CD4-positive, alpha-beta T cell (primary cell): ENCODE data around the gene ZNF394. TPM values are rescaled to one million over a fixed set of nuclear protein-coding genes. Genes with fewer than 3 reads are reported as not detected.

Source experiments
- ATAC-seq: fragments of 200-7000 bp; cut with Tn5 transposase; one replicate; pipeline ENCODE4 v1.10.0; 2022; ENCODE audit warnings: mild to moderate bottlenecking; ENCODE audit not compliant: poor library complexity
- CTCF ChIA-PET: fragments of 350-600 bp; sonication (Branson Sonifier 250); formaldehyde crosslinking; loops from one replicate; lab custom pipeline; 2021; ENCODE audit warnings: antibody characterized with exemption, inconsistent platforms; lab: Charles Lee
- POLR2A ChIA-PET: fragments of 350-600 bp; sonication (Branson Sonifier 250); formaldehyde crosslinking; loops from one replicate; lab custom pipeline; 2021; ENCODE audit warnings: antibody characterized with exemption, inconsistent platforms; lab: Charles Lee
- DNase-seq, 14 experiments: peaks; one replicate each; pipeline ENCODE4 v3.0.0-alpha.2; 2013 to 2020; ENCODE audit warnings: mixed read lengths in 2 of 14
- H3K27ac ChIP-seq, 2 donors: one replicate each; pipeline versions ENCODE4 v1.5.1 to v1.7.0; 2013; ENCODE audit warnings: low read length in 2 of 2, low read depth in 1 of 2, mild to moderate bottlenecking in 1 of 2
- H3K27me3 ChIP-seq, 2 experiments: 1 replicate in 1 of 2; 2 replicates in 1 of 2; pipeline versions ENCODE4 v1.6.1 to v1.7.0; 2013; ENCODE audit warnings: low read length in 2 of 2, control low read depth in 1 of 2, mild to moderate bottlenecking in 1 of 2, moderate library complexity in 1 of 2; ENCODE audit not compliant: insufficient read depth in 2 of 2, control insufficient read depth in 1 of 2
- H3K36me3 ChIP-seq: one replicate; pipeline ENCODE4 v1.6.1; 2013; ENCODE audit warnings: low read length, control low read depth; ENCODE audit not compliant: insufficient read depth
- H3K4me1 ChIP-seq: one replicate; pipeline ENCODE4 v1.6.1; 2013; ENCODE audit warnings: low read length, control low read depth; ENCODE audit not compliant: insufficient read depth
- H3K4me3 ChIP-seq: one replicate; pipeline ENCODE4 v1.5.1; 2013; ENCODE audit warnings: mild to moderate bottlenecking, low read length, moderate library complexity
- H3K9me3 ChIP-seq, 2 experiments: 1 replicate in 1 of 2; 2 replicates in 1 of 2; pipeline versions ENCODE4 v1.6.1 to v1.7.0; 2013; ENCODE audit warnings: low read length in 2 of 2, mild to moderate bottlenecking in 2 of 2, control low read depth in 1 of 2, moderate library complexity in 1 of 2; ENCODE audit not compliant: control insufficient read depth in 1 of 2, insufficient read depth in 1 of 2
- H3K27ac Mint-ChIP-seq: one replicate; pipeline ENCODE4 v1.8.0; 2020; ENCODE audit warnings: mixed read lengths
- H3K27me3 Mint-ChIP-seq: one replicate; pipeline ENCODE4 v1.8.0; 2021; ENCODE audit warnings: mixed read lengths
- H3K36me3 Mint-ChIP-seq: one replicate; pipeline ENCODE4 v1.8.0; 2021; ENCODE audit warnings: low read depth, mixed read lengths
- H3K4me1 Mint-ChIP-seq: one replicate; pipeline ENCODE4 v1.8.0; 2021; ENCODE audit warnings: low read depth, mixed read lengths
- H3K4me3 Mint-ChIP-seq: one replicate; pipeline ENCODE4 v1.8.0; 2020; ENCODE audit warnings: mild to moderate bottlenecking, mixed read lengths
- H3K9me3 Mint-ChIP-seq: one replicate; pipeline ENCODE4 v1.8.0; 2020; ENCODE audit warnings: mixed read lengths
- CTCF ChIP-seq: fragments of 200-600 bp; IDR thresholded peaks from one replicate; pipeline ENCODE4 v1.8.0; 2022; ENCODE audit warnings: antibody characterized with exemption, mild to moderate bottlenecking
- intact Hi-C, 2 experiments: fragments of 100-400 bp; cut with DNase I in 1 of 2; cut with micrococcal nuclease in 1 of 2; formaldehyde crosslinking; loops; one replicate each; pipeline versions ENCODE4 v1.15.1 to v1.9.0; 2023 to 2025; cut with DNase I, micrococcal nuclease
- total RNA-seq, 174 experiments: library from RNA in 2 of 174; stranded (reverse) in 2 of 174; gene quantifications; one replicate each; pipeline ENCODE4 v1.2.3 and lab custom pipeline; 2021 to 2026

Gene ZNF394
- total RNA-seq, 2 experiments from 2014 or later: 215 to 223 TPM

GRCh38 chr7:99525713-99526440, 25.8 kb upstream of the ZNF394 start:
- intact Hi-C loops: loop anchor here in 1 of 2 experiments (5.0 kb wide), 1 partner anchor 311 kb away; no protein-coding TSS in a partner anchor
- Histone ChIP-seq H3K9me3 (peaks cover 6 to 13% of the 10 kb centered on the region in 2 experiments), H3K27ac (no peak overlapping the region), H3K4me1 (peaks cover 4% of the 10 kb centered on the region), H3K27me3 (no peaks in the 10 kb centered on the region), H3K4me3 (no peak overlapping the region), H3K36me3 (peaks cover 29% of the 10 kb centered on the region)
- H3K4me3 Mint-ChIP-seq: no peak overlapping the region
- H3K4me1 Mint-ChIP-seq: no peaks in the 10 kb centered on the region
- ChIA-PET POLR2A (interaction anchor here (0.8 kb wide), 1 partner anchor 34 kb away, joined by 3 read pairs; no protein-coding TSS in a partner anchor), CTCF (interaction anchor here (0.6 to 0.9 kb wide), 2 partner anchors 8 to 11 kb away, joined by 3 read pairs; no protein-coding TSS in a partner anchor)
- ATAC-seq: no peak
- no peak for TF ChIP-seq CTCF
- peak in 11 of 14 experiments; percentile 3 to 46 (median 22) for DNase-seq
- H3K36me3 Mint-ChIP-seq: peaks cover 64% of the 10 kb centered on the region
- no peak overlapping the region for H3K27ac Mint-ChIP-seq
- H3K27me3 Mint-ChIP-seq: no peaks in the 10 kb centered on the region
- no peaks in the 10 kb centered on the region for H3K9me3 Mint-ChIP-seq

GRCh38 chr7:99521399-99521798, 21.3 kb upstream of the ZNF394 start:
- POLR2A ChIA-PET: interaction anchor here (0.5 to 1.1 kb wide), 3 partner anchors 22 to 78 kb away, joined by 3 to 4 read pairs (median 3); partner anchors contain the start of genes ZNF394 and ZNF655
- Mint-ChIP-seq H3K27ac (no peak overlapping the region), H3K4me3 (no peak overlapping the region), H3K36me3 (peaks cover 52% of the 10 kb centered on the region), H3K27me3 (no peaks in the 10 kb centered on the region), H3K9me3 (no peaks in the 10 kb centered on the region), H3K4me1 (no peaks in the 10 kb centered on the region)
- intact Hi-C loops: no loop called here
- no peak overlapping the region for H3K4me3 ChIP-seq
- ATAC-seq (no peak), DNase-seq (no peak)
- no peak overlapping the region for H3K27ac ChIP-seq
- H3K36me3 ChIP-seq: peaks cover 28% of the 10 kb centered on the region
- H3K9me3 ChIP-seq: no peaks in the 10 kb centered on the region
- no peak for TF ChIP-seq CTCF
- H3K27me3 ChIP-seq: no peaks in the 10 kb centered on the region
- CTCF ChIA-PET: no interaction called here
- no peaks in the 10 kb centered on the region for H3K4me1 ChIP-seq

DNA sequence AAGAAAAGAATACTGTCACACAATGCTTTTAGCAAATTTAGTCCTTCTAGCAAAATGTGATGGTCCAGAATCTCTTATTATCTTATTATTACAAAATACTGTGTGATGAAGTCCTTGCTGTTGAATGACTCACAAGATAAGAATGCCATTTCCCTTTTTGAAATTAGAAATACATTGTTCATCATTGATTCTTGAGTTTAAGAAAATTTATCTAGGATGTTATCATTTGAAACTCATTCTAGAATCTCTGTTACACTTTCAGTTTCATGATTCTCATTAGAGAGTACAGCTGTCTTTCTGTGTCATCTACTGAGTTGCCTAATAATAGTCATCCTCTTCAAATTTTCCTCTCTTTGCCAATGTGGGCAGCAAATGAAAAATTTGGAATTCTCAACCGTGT, 14.0 kb upstream of the ZNF394 start:
- no peaks in the 10 kb centered on the region for H3K27me3 ChIP-seq
- Mint-ChIP-seq H3K27ac (no peak overlapping the region), H3K4me1 (peaks cover 5% of the 10 kb centered on the region), H3K4me3 (no peak overlapping the region), H3K27me3 (no peaks in the 10 kb centered on the region), H3K36me3 (peaks cover 46% of the 10 kb centered on the region), H3K9me3 (no peaks in the 10 kb centered on the region)
- CTCF ChIA-PET: interaction anchor here (0.6 kb wide), 1 partner anchor 12 kb away, joined by 3 read pairs; no protein-coding TSS in a partner anchor
- H3K27ac ChIP-seq: no peak overlapping the region
- no peak for DNase-seq
- no peaks in the 10 kb centered on the region for H3K9me3 ChIP-seq
- no peak overlapping the region for H3K4me3 ChIP-seq
- no peak for TF ChIP-seq CTCF
- intact Hi-C loops: no loop called here
- peaks cover 32% of the 10 kb centered on the region for H3K36me3 ChIP-seq
- ATAC-seq: no peak
- no peaks in the 10 kb centered on the region for H3K4me1 ChIP-seq
- POLR2A ChIA-PET: interaction anchor here (1.1 to 1.7 kb wide), 2 partner anchors 9 to 14 kb away, joined by 4 to 5 read pairs; partner anchors contain the start of genes ZKSCAN5 and ZNF394
